CD4-positive, alpha-beta T cell treated with Interleukin-4 for 1 hour (primary cell): Measurements from ENCODE around the gene PRRT1.
"Not testable (repeated sequence)": the region's sequence is repeated elsewhere in the genome, so short reads cannot be mapped to it uniquely, and the experiment has no call there.

Experiments
- DNase-seq, 2 donors: peaks; one replicate each; pipeline ENCODE4 v3.0.0-alpha.2; 2020 to 2022

PRRT1 gene

GRCh38 chr6:32151863-32152768, at the start of gene PRRT1:
TSS of gene PRRT1 (minus strand) at chr6:32151939. CDS start at chr6:32151827, 112 bp downstream.
- DNase-seq: no peak

GRCh38 chr6:32200711-32201475, 49.2 kb upstream of the PRRT1 start:
- DNase-seq: no peak

GRCh38 chr6:32198866-32199265, 47.1 kb upstream of the PRRT1 start:
- DNase-seq: no peak

GRCh38 chr6:32198345-32198696, 46.6 kb upstream of the PRRT1 start:
- DNase-seq: no peak

GRCh38 chr6:32196682-32197616, 45.2 kb upstream of the PRRT1 start:
- peak in 1 of 2 donors; percentile 47 for DNase-seq

GRCh38 chr6:32195902-32196681, 44.4 kb upstream of the PRRT1 start:
- peak; percentile 76 to 86 for DNase-seq

- peak; percentile 100 for DNase-seq
Observed at GRCh38 chr6:32195652-32195901, 43.8 kb upstream of the PRRT1 start.

- DNase-seq: peak; percentile 27 to 54
Observed at GRCh38 chr6:32194825-32195651, 43.3 kb upstream of the PRRT1 start.

- no peak for DNase-seq
Observed at GRCh38 chr6:32194388-32194787, 42.6 kb upstream of the PRRT1 start.

- DNase-seq: not testable (repeated sequence)
Observed at GRCh38 chr6:32193096-32193495, 41.4 kb upstream of the PRRT1 start.

GRCh38 chr6:32192608-32193039, 40.9 kb upstream of the PRRT1 start, which contains the start of gene GPSM3:
TSS of gene GPSM3 (minus strand) at chr6:32192643. CDS start at chr6:32192513, 130 bp downstream.
- DNase-seq: peak; percentile 59 to 69

- peak; percentile 46 to 64 for DNase-seq
Observed at GRCh38 chr6:32191696-32192607, 40.2 kb upstream of the PRRT1 start.

- no peak for DNase-seq
Observed at GRCh38 chr6:32190911-32191677, 39.4 kb upstream of the PRRT1 start.

GRCh38 chr6:32190054-32190851, 38.5 kb upstream of the PRRT1 start, which contains the start of gene PBX2:
TSS of gene PBX2 (minus strand) at chr6:32190202. CDS start at chr6:32189915, 287 bp downstream.
- peak; percentile 93 to 94 for DNase-seq

- DNase-seq: no peak
Observed at GRCh38 chr6:32189742-32190053, 38.0 kb upstream of the PRRT1 start.

- DNase-seq: no peak
Observed at GRCh38 chr6:32189069-32189741, 37.5 kb upstream of the PRRT1 start.

- DNase-seq: no peak
Observed at GRCh38 chr6:32188381-32189068, 36.8 kb upstream of the PRRT1 start.
